Measurements from ENCODE around the gene PRX. TPM values are rescaled to one million over a fixed set of nuclear protein-coding genes. Genes with fewer than 3 reads are reported as not detected.

Gene PRX
- polyA plus RNA-seq, 3 donors, result 0.13 to 0.76 TPM; not detected in 1

- peaks cover 11% of the 10 kb centered on the region for H4K20me1 ChIP-seq (ENCODE audit: insufficient read depth, low read length)
- Mint-ChIP-seq H3K27ac (no peak overlapping the region), H3K36me3 (peaks cover 29 to 61% of the 10 kb centered on the region in 2 donors), H3K4me1 (peaks cover 28% of the 10 kb centered on the region), H3K4me3 (no peak overlapping the region), H3K9me3 (no peaks in the 10 kb centered on the region), H3K27me3 (ENCODE audit: low read depth in 3 of 3) (peaks cover 0 to 2% (median 1%) of the 10 kb centered on the region in 3 donors)
- no peaks in the 10 kb centered on the region for H3K27me3 ChIP-seq (ENCODE audit: control insufficient read depth in 2 of 2, insufficient read depth in 2 of 2, low read length in 2 of 2)
- H3K4me1 ChIP-seq (ENCODE audit: control insufficient read depth in 1 of 2, insufficient read depth in 2 of 2, low read length in 2 of 2), result peaks cover 30% of the 10 kb centered on the region in 2 donors
- no peak overlapping the region for H3K4me2 ChIP-seq (replicated peaks; ENCODE audit: extremely low read depth, low read length, poor library complexity, severe bottlenecking)
- WGBS (ENCODE audit: insufficient coverage), result no CpG with 5 or more reads among the region's 3 CpGs
- H3K27ac ChIP-seq (ENCODE audit: low read depth in 1 of 2, low read length in 2 of 2), result no peak overlapping the region
- H3K4me3 ChIP-seq (replicated peaks in 1 of 3; ENCODE audit: low read depth in 2 of 3, low read length in 3 of 3), result no peak overlapping the region
- intact Hi-C loops (cut with micrococcal nuclease), result no loop called here
- no peak for TF ChIP-seq CTCF (IDR thresholded peaks at IDR 0.05)
- no peak for DNase-seq
- H3K9me3 ChIP-seq (replicated peaks in 1 of 2; ENCODE audit: control insufficient read depth in 1 of 2, insufficient read depth in 1 of 2, low read length in 2 of 2), result no peaks in the 10 kb centered on the region
- H2AFZ ChIP-seq (ENCODE audit: insufficient read depth, low read depth, low read length, poor library complexity, severe bottlenecking), result no peak overlapping the region
- H3K79me2 ChIP-seq (ENCODE audit: insufficient read depth, low read length), result peaks cover 41% of the 10 kb centered on the region
- peaks cover 45 to 52% of the 10 kb centered on the region in 2 donors for H3K36me3 ChIP-seq (replicated peaks in 1 of 2; ENCODE audit: control insufficient read depth in 1 of 2, insufficient read depth in 2 of 2, low read length in 2 of 2)
- H3K9ac ChIP-seq (ENCODE audit: insufficient read depth, low read length, poor library complexity, severe bottlenecking), result no peak overlapping the region
Measured at GRCh38 chr19:40458597-40458974, 45.4 kb upstream of the PRX start.

GRCh38 chr19:40457953-40458596, 44.9 kb upstream of the PRX start:
- peaks cover 11% of the 10 kb centered on the region for H4K20me1 ChIP-seq (ENCODE audit: insufficient read depth, low read length)
- H3K27ac Mint-ChIP-seq, result no peak overlapping the region
- WGBS (ENCODE audit: insufficient coverage), result 100% methylated on average over 3 of the region's 27 CpGs
- H3K36me3 ChIP-seq (replicated peaks in 1 of 2; ENCODE audit: control insufficient read depth in 1 of 2, insufficient read depth in 2 of 2, low read length in 2 of 2), result peaks cover 49 to 57% of the 10 kb centered on the region in 2 donors
- H3K4me2 ChIP-seq (replicated peaks; ENCODE audit: extremely low read depth, low read length, poor library complexity, severe bottlenecking), result no peak overlapping the region
- intact Hi-C loops (cut with micrococcal nuclease), result no loop called here
- no peak for TF ChIP-seq CTCF (IDR thresholded peaks at IDR 0.05)
- H3K27ac ChIP-seq (ENCODE audit: low read depth in 1 of 2, low read length in 2 of 2), result no peak overlapping the region
- peaks cover 25 to 26% of the 10 kb centered on the region in 2 donors for H3K4me1 ChIP-seq (ENCODE audit: control insufficient read depth in 1 of 2, insufficient read depth in 2 of 2, low read length in 2 of 2)
- H3K36me3 Mint-ChIP-seq, result peaks cover 32 to 66% of the 10 kb centered on the region in 2 donors
- peaks cover 24% of the 10 kb centered on the region for H3K4me1 Mint-ChIP-seq
- H3K9me3 Mint-ChIP-seq, result no peaks in the 10 kb centered on the region
- no peaks in the 10 kb centered on the region for H3K27me3 ChIP-seq (ENCODE audit: control insufficient read depth in 2 of 2, insufficient read depth in 2 of 2, low read length in 2 of 2)
- H3K9ac ChIP-seq (ENCODE audit: insufficient read depth, low read length, poor library complexity, severe bottlenecking), result no peak overlapping the region
- H3K27me3 Mint-ChIP-seq (ENCODE audit: low read depth in 3 of 3), result peaks cover 0 to 2% (median 1%) of the 10 kb centered on the region in 3 donors
- no peak overlapping the region for H2AFZ ChIP-seq (ENCODE audit: insufficient read depth, low read depth, low read length, poor library complexity, severe bottlenecking)
- H3K4me3 ChIP-seq (replicated peaks in 1 of 3; ENCODE audit: low read depth in 2 of 3, low read length in 3 of 3), result no peak overlapping the region
- DNase-seq, result no peak
- peaks cover 38% of the 10 kb centered on the region for H3K79me2 ChIP-seq (ENCODE audit: insufficient read depth, low read length)
- H3K9me3 ChIP-seq (replicated peaks in 1 of 2; ENCODE audit: control insufficient read depth in 1 of 2, insufficient read depth in 1 of 2, low read length in 2 of 2), result no peaks in the 10 kb centered on the region
- H3K4me3 Mint-ChIP-seq, result no peak overlapping the region
